T-helper 1 cell (primary cell): ENCODE data around the gene MGMT.

ENCODE experiments used
- DNase-seq, 5 donors: peaks; one replicate each; pipeline ENCODE4 v3.0.0-alpha.2; 2012 to 2020

MGMT gene

GRCh38 chr10:129814681-129815646 is 347.9 kb downstream of the MGMT start:
- no peak for DNase-seq

- no peak for DNase-seq
Observed at GRCh38 chr10:129815898-129816655, 349.0 kb downstream of the MGMT start.

GRCh38 chr10:129816656-129817045 is 349.6 kb downstream of the MGMT start:
- DNase-seq: no peak
